NCI-H524 treated with DMSO at 0.1 percent for 48 hours (cell line): Measurements from ENCODE around the gene BPIFB1.

ENCODE experiments used
- DNase-seq: peaks from one replicate; lab custom pipeline; 2025; lab: John Stamatoyannopoulos, UW

BPIFB1 gene

GRCh38 chr20:33273117-33273851 lies 9.7 kb upstream of the BPIFB1 start:
- DNase-seq = no peak

- no peak for DNase-seq
Observed at GRCh38 chr20:33275215-33275614, 7.8 kb upstream of the BPIFB1 start.

GRCh38 chr20:33275871-33276270 lies 7.1 kb upstream of the BPIFB1 start:
- no peak for DNase-seq

GRCh38 chr20:33276303-33277113 lies 6.5 kb upstream of the BPIFB1 start:
- DNase-seq = no peak

GRCh38 chr20:33277471-33278441 lies 5.3 kb upstream of the BPIFB1 start:
- DNase-seq = peak; percentile 46

- no peak for DNase-seq
Observed at GRCh38 chr20:33278700-33279099, 4.3 kb upstream of the BPIFB1 start.

- peak; percentile 71 for DNase-seq
Observed at GRCh38 chr20:33279261-33279910, 3.6 kb upstream of the BPIFB1 start.

GRCh38 chr20:33280000-33280680 lies 2.9 kb upstream of the BPIFB1 start:
- DNase-seq = no peak

- DNase-seq = no peak
Observed at GRCh38 chr20:33280775-33281174, 2.2 kb upstream of the BPIFB1 start.

- DNase-seq = no peak
Observed at GRCh38 chr20:33281550-33282146, 1.4 kb upstream of the BPIFB1 start.

GRCh38 chr20:33282196-33282934 lies 649 bp upstream of the BPIFB1 start:
- no peak for DNase-seq

GRCh38 chr20:33284284-33284683 lies 1.3 kb downstream of the BPIFB1 start:
- no peak for DNase-seq

- DNase-seq = no peak
Observed at GRCh38 chr20:33284937-33285336, 1.9 kb downstream of the BPIFB1 start.

- no peak for DNase-seq
Observed at GRCh38 chr20:33285861-33286495, 3.0 kb downstream of the BPIFB1 start.

GRCh38 chr20:33287884-33288283 lies 4.9 kb downstream of the BPIFB1 start:
- DNase-seq = no peak

- no peak for DNase-seq
Observed at GRCh38 chr20:33290852-33291251, 7.8 kb downstream of the BPIFB1 start.

- DNase-seq = no peak
Observed at GRCh38 chr20:33291416-33291815, 8.4 kb downstream of the BPIFB1 start.

- DNase-seq = no peak
Observed at GRCh38 chr20:33291830-33292355, 8.9 kb downstream of the BPIFB1 start.

GRCh38 chr20:33296206-33296605 lies 13.2 kb downstream of the BPIFB1 start:
- no peak for DNase-seq
